H1 (cell line): Measurements from ENCODE around the gene CEP128. TPM values are rescaled to one million over a fixed set of nuclear protein-coding genes. Genes with fewer than 3 reads are reported as not detected.
A peak's percentile ranks its signal among the peaks of the same experiment; 100 is the strongest.

Source experiments
- CTCF ChIA-PET: fragments of 300-600 bp; sonication (Branson Sonifier 250); formaldehyde crosslinking; loops from one replicate; lab custom pipeline; 2021; ENCODE audit not compliant: partially characterized antibody; lab: Charles Lee
- POLR2A ChIA-PET: fragments of 300-600 bp; sonication (Branson Sonifier 250); formaldehyde crosslinking; loops from one replicate; lab custom pipeline; 2021; ENCODE audit warnings: inconsistent platforms; ENCODE audit not compliant: partially characterized antibody; lab: Charles Lee
- DNase-seq, 2 experiments: peaks; one replicate each; pipeline versions ENCODE4 v3.0.0 to v3.0.0-alpha.2; 2010 to 2022; ENCODE audit warnings: low spot score in 2 of 2, low read depth in 1 of 2, mixed read lengths in 1 of 2
- FAIRE-seq: peaks from 2 replicates; lab custom pipeline; 2011; peaks lifted over from hg19 to GRCh38; lab: Jason Lieb, UNC
- H2AFZ ChIP-seq: 2 replicates; pipeline ENCODE4 v1.8.1; 2012; ENCODE audit warnings: low read length, inconsistent platforms
- H2AK5ac ChIP-seq: 2 replicates; pipeline ENCODE4 v1.6.1; 2013; ENCODE audit warnings: low read depth, low read length
- H2BK120ac ChIP-seq: replicated peaks from 2 replicates; pipeline ENCODE3; 2013; ENCODE audit warnings: low read depth, low read length, inconsistent platforms
- H2BK12ac ChIP-seq: 2 replicates; pipeline ENCODE4 v1.6.1; 2013; ENCODE audit warnings: low read depth, low read length
- H2BK15ac ChIP-seq: 2 replicates; pipeline ENCODE4 v1.6.1; 2013; ENCODE audit warnings: low read length
- H2BK20ac ChIP-seq: 2 replicates; pipeline ENCODE4 v1.6.1; 2013; ENCODE audit warnings: low read length
- H2BK5ac ChIP-seq: 2 replicates; pipeline ENCODE4 v1.6.1; 2013; ENCODE audit warnings: low read depth, low read length
- H3K14ac ChIP-seq: 2 replicates; pipeline ENCODE4 v1.6.1; 2013; ENCODE audit warnings: inconsistent platforms; ENCODE audit not compliant: insufficient read length
- H3K18ac ChIP-seq: 2 replicates; pipeline ENCODE4 v1.6.1; 2013; ENCODE audit warnings: low read length; ENCODE audit errors: extremely low read depth
- H3K23ac ChIP-seq: 2 replicates; pipeline ENCODE4 v1.6.1; 2013; ENCODE audit warnings: inconsistent platforms; ENCODE audit not compliant: insufficient read length
- H3K23me2 ChIP-seq: 2 replicates; pipeline ENCODE4 v1.6.1; 2013; ENCODE audit warnings: low read depth, low read length
- H3K27ac ChIP-seq: 2 replicates; pipeline ENCODE4 v1.6.1; 2011; ENCODE audit warnings: low read depth, low read length, inconsistent platforms
- H3K27me3 ChIP-seq, 4 experiments: replicated peaks in 1 of 4; 1 replicate in 1 of 4; 2 replicates in 3 of 4; pipeline versions ENCODE4 v1.6.1 to v1.8.1; 2011 to 2013; ENCODE audit warnings: low read length in 3 of 4, mild to moderate bottlenecking in 3 of 4, inconsistent platforms in 2 of 4, mixed read lengths in 2 of 4, moderate library complexity in 1 of 4; ENCODE audit not compliant: control insufficient read depth in 3 of 4, insufficient read depth in 3 of 4; ENCODE audit errors: extremely low read depth in 1 of 4
- H3K36me3 ChIP-seq, 4 experiments: 2 replicates each; pipeline versions ENCODE4 v1.6.1 to v1.8.1; 2011 to 2013; ENCODE audit warnings: mild to moderate bottlenecking in 4 of 4, low read length in 3 of 4, moderate library complexity in 2 of 4, control low read depth in 1 of 4, inconsistent platforms in 1 of 4; ENCODE audit not compliant: insufficient read depth in 4 of 4, control insufficient read depth in 2 of 4
- H3K4ac ChIP-seq: replicated peaks from 2 replicates; pipeline ENCODE3; 2013; ENCODE audit warnings: low read length, low read depth, mixed read lengths, inconsistent platforms; ENCODE audit not compliant: insufficient read length
- H3K4me1 ChIP-seq, 4 experiments: replicated peaks in 1 of 4; 1 replicate in 1 of 4; 2 replicates in 3 of 4; pipeline versions ENCODE4 v1.6.1 to v1.8.1; 2011 to 2013; ENCODE audit warnings: low read length in 3 of 4, inconsistent platforms in 2 of 4, mixed read lengths in 1 of 4; ENCODE audit not compliant: insufficient read depth in 4 of 4, control insufficient read depth in 3 of 4
- H3K4me2 ChIP-seq, 2 experiments: 2 replicates each; pipeline versions ENCODE4 v1.6.1 to v1.8.1; 2011 to 2013; ENCODE audit warnings: low read depth in 2 of 2, low read length in 2 of 2, control low read depth in 1 of 2, inconsistent platforms in 1 of 2, mild to moderate bottlenecking in 1 of 2; ENCODE audit not compliant: insufficient read depth in 1 of 2
- H3K4me3 ChIP-seq, 4 experiments: fragments of 200-600, 300-600 bp in 1 of 4; sonication (generic), shearing (Covaris generic), sonication (Bioruptor Twin) in 1 of 4; 2 replicates each; pipeline versions ENCODE4 v1.5.1 to v1.8.1; 2011 to 2016; ENCODE audit warnings: low read length in 4 of 4, low read depth in 3 of 4, control low read depth in 2 of 4, inconsistent platforms in 2 of 4, mild to moderate bottlenecking in 2 of 4, mixed read lengths in 1 of 4, moderate library complexity in 1 of 4; ENCODE audit not compliant: insufficient read depth in 2 of 4; ENCODE audit errors: extremely low read depth in 1 of 4
- H3K56ac ChIP-seq: replicated peaks from 2 replicates; pipeline ENCODE3; 2013; ENCODE audit warnings: low read depth, mild to moderate bottlenecking, mixed read lengths, low read length, inconsistent platforms; ENCODE audit not compliant: insufficient read length
- H3K79me1 ChIP-seq: 2 replicates; pipeline ENCODE4 v1.6.1; 2013; ENCODE audit warnings: low read depth, low read length, control low read depth
- H3K79me2 ChIP-seq, 2 experiments: 2 replicates each; pipeline versions ENCODE4 v1.6.1 to v1.8.1; 2012 to 2013; ENCODE audit warnings: low read length in 2 of 2, mild to moderate bottlenecking in 2 of 2, inconsistent platforms in 1 of 2; ENCODE audit not compliant: insufficient read depth in 2 of 2, control insufficient read depth in 1 of 2
- H3K9ac ChIP-seq, 4 experiments: replicated peaks in 1 of 4; 1 replicate in 1 of 4; 2 replicates in 3 of 4; pipeline versions ENCODE4 v1.6.1 to v1.8.1; 2011 to 2013; ENCODE audit warnings: low read depth in 3 of 4, low read length in 3 of 4, control low read depth in 2 of 4, mild to moderate bottlenecking in 2 of 4, moderate library complexity in 2 of 4, inconsistent platforms in 1 of 4; ENCODE audit errors: extremely low read depth in 1 of 4
- H3K9me3 ChIP-seq, 2 experiments: 2 replicates each; pipeline versions ENCODE4 v1.6.1 to v1.8.1; 2012 to 2013; ENCODE audit warnings: mild to moderate bottlenecking in 2 of 2, moderate library complexity in 2 of 2, control low read depth in 1 of 2, inconsistent platforms in 1 of 2, low read depth in 1 of 2, low read length in 1 of 2, mixed read lengths in 1 of 2; ENCODE audit not compliant: insufficient read depth in 2 of 2
- H4K20me1 ChIP-seq, 2 experiments: replicated peaks in 1 of 2; 2 replicates each; pipeline versions ENCODE3 to v1.8.1; 2011 to 2013; ENCODE audit warnings: inconsistent platforms in 2 of 2, low read length in 2 of 2, mild to moderate bottlenecking in 1 of 2; ENCODE audit not compliant: insufficient read depth in 2 of 2, control insufficient read depth in 1 of 2
- H4K5ac ChIP-seq: 2 replicates; pipeline ENCODE4 v1.6.1; 2013; ENCODE audit warnings: low read length, low read depth, mixed read lengths, inconsistent platforms; ENCODE audit not compliant: insufficient read length
- H4K8ac ChIP-seq: 2 replicates; pipeline ENCODE4 v1.8.0; 2013; ENCODE audit warnings: mild to moderate bottlenecking, moderate library complexity, low read length, inconsistent platforms; ENCODE audit not compliant: insufficient read depth; ENCODE audit errors: extremely low read depth
- H4K91ac ChIP-seq: replicated peaks from 2 replicates; pipeline ENCODE3; 2013; ENCODE audit warnings: low read length, mixed read lengths, inconsistent platforms; ENCODE audit not compliant: insufficient read length
- ASH2L ChIP-seq: fragments of 200-600, 300-600 bp; sonication (generic); IDR thresholded peaks from one replicate; pipeline ENCODE4 v1.7.1; 2017; ENCODE audit warnings: low read length
- BACH1 ChIP-seq: IDR thresholded peaks from 2 replicates; pipeline ENCODE4 v1.6.1; 2012; ENCODE audit warnings: low read length, improper control_type of control experiment
- BCL11A ChIP-seq, 2 experiments: IDR thresholded peaks; one replicate each; pipeline ENCODE4 v1.6.1; 2011; ENCODE audit warnings: low read depth in 2 of 2, low read length in 2 of 2, mild to moderate bottlenecking in 2 of 2
- GTF2F1 ChIP-seq: IDR thresholded peaks from 2 replicates; pipeline ENCODE4 v1.6.1; 2012; ENCODE audit warnings: low read depth, low read length, improper control_type of control experiment, borderline replicate concordance
- NANOG ChIP-seq: IDR thresholded peaks from 2 replicates; pipeline ENCODE4 v1.6.1; 2011; ENCODE audit warnings: low read length, low read depth, mild to moderate bottlenecking, inconsistent platforms; ENCODE audit not compliant: insufficient read depth, poor library complexity, severe bottlenecking
- SP1 ChIP-seq: IDR thresholded peaks from 2 replicates; pipeline ENCODE4 v1.6.1; 2011; ENCODE audit warnings: low read depth, low read length
- TEAD4 ChIP-seq: IDR thresholded peaks from 2 replicates; pipeline ENCODE4 v1.6.1; 2012; ENCODE audit warnings: low read depth, low read length, inconsistent platforms, mixed read lengths
- WGBS, 2 experiments: shearing (Covaris generic) in 1 of 2; methylation state at CpG; one replicate each; pipeline versions ENCODE4 v1.1.6 to v1.1.7; 2013 to 2015; ENCODE audit warnings: low lambda C conversion rate in 2 of 2, mixed read lengths in 2 of 2, inconsistent platforms in 1 of 2, low coverage in 1 of 2, missing lambda C conversion rate in 1 of 2; ENCODE audit not compliant: insufficient replicate concordance in 2 of 2, insufficient coverage in 1 of 2, insufficient read length in 1 of 2; ENCODE audit errors: extremely low coverage in 1 of 2, missing lambda C conversion rate in 1 of 2; 5-methylcytosine and 5-hydroxymethylcytosine counted together
- polyA plus RNA-seq, 7 experiments: library from polyadenylated mRNA; depleted of rRNA in 3 of 7; stranded (reverse) in 5 of 7; unstranded in 2 of 7; fragments of >200 nt in 5 of 7; fragments of 200-250 nt in 2 of 7; gene quantifications; 1 replicate in 5 of 7; 2 replicates in 1 of 7; 4 replicates in 1 of 7; pipeline versions ENCODE4 v1.2.1 to v1.2.3, GENCODE V29; 2011 to 2013; ENCODE audit warnings: missing spikeins in 2 of 7, mixed read lengths in 2 of 7
- total RNA-seq: library from RNA; stranded (reverse); fragmentation: NEBNext Ultra II Directional; extraction: Animal tissue kit (Norgen Biotek cat#: 25700); gene quantifications from 2 replicates; pipeline ENCODE4 v1.2.1, GENCODE V29; 2021

CEP128 gene
- total and polyA plus RNA-seq, 2 of the 8 experiments (the other 6 are each of a cell fraction or from before 2014, with no cell fraction given) = 1.9 to 17.0 TPM

- peak; percentile 52 to 53 for DNase-seq
- Histone ChIP-seq H3K4ac (no peak overlapping the region), H2BK15ac (no peak overlapping the region), H3K23ac (no peak overlapping the region), H3K14ac (no peak overlapping the region), H3K4me3 (no peak overlapping the region), H4K5ac (no peak overlapping the region), H4K20me1 (no peaks in the 10 kb centered on the region), H2AK5ac (no peak overlapping the region), H3K4me2 (peak overlapping the region; percentile 3 to 22; a peak in 2 of 4 replicates), H4K8ac (no peak overlapping the region), H3K4me1 (peaks cover 0 to 6% (median 2%) of the 10 kb centered on the region in 4 experiments; a peak in 3 of 7 replicates), H3K18ac (no peak overlapping the region), H2BK12ac (no peak overlapping the region), H3K36me3 (no peaks in the 10 kb centered on the region), H3K23me2 (no peaks in the 10 kb centered on the region; the same call in 1 of the 2 replicates), H3K79me1 (no peaks in the 10 kb centered on the region), H4K91ac (no peak overlapping the region), H3K9ac (no peak overlapping the region), H2AFZ (no peak overlapping the region), H3K27ac (no peak overlapping the region), H2BK5ac (no peak overlapping the region), H3K56ac (no peak overlapping the region), H3K79me2 (no peaks in the 10 kb centered on the region), H2BK20ac (no peak overlapping the region), H3K27me3 (peaks cover 1 to 5% (median 3%) of the 10 kb centered on the region in 4 experiments; a peak in 3 of 7 replicates), H3K9me3 (peaks cover 0 to 4% of the 10 kb centered on the region in 2 experiments; a peak in 1 of 4 replicates), H2BK120ac (no peak overlapping the region)
- ChIA-PET CTCF (interaction anchor here (0.8 kb wide), 2 partner anchors 8 to 102 kb away, joined by 3 read pairs; no protein-coding TSS in a partner anchor), POLR2A (no interaction called here)
- no peak for FAIRE-seq
- 61% methylated on average over 15 of the region's 15 CpGs; no CpG with 5 or more reads in 1 of the 2 experiments for WGBS, 2 experiments
- TF ChIP-seq ASH2L (no peak), NANOG (peak; percentile 85), SP1 (0 out of 2 replicates have a peak, but pooled peaks have one; percentile 8), BACH1 (peak; percentile 22; the same call in 1 of the 2 replicates), TEAD4 (peak; percentile 27; the same call in 1 of the 2 replicates), GTF2F1 (no peak), BCL11A (IDR thresholded peaks at IDR 0.05; ENCODE audit: low read depth in 2 of 2, low read length in 2 of 2) (peak in 1 of 2 experiments; percentile 48)
These were observed 476.9 kb downstream of the CEP128 start for GRCh38 chr14:80464531-80465149.
